HG02970 (cell line): ENCODE data around the gene ILF2.
A peak's percentile ranks its signal among the peaks of the same experiment; 100 is the strongest.
"Not testable (repeated sequence)": the region's sequence is repeated elsewhere in the genome, so short reads cannot be mapped to it uniquely, and the experiment has no call there.

Experiments
- ATAC-seq: cut with Tn5 transposase; IDR thresholded peaks from one replicate; pipeline ENCODE4 v1.9.1; 2021; ENCODE audit warnings: mild to moderate bottlenecking, moderate library complexity, moderate number of reproducible peaks; ENCODE audit not compliant: unreplicated experiment, low FRiP score

ILF2 gene

GRCh38 chr1:153680120-153680403 lies 9.3 kb upstream of the ILF2 start:
- no peak for ATAC-seq

- ATAC-seq: no peak
These were observed 8.7 kb upstream of the ILF2 start for GRCh38 chr1:153679337-153680119.

- no peak for ATAC-seq
These were observed 7.9 kb upstream of the ILF2 start, which contains the start of gene NPR1 for GRCh38 chr1:153678519-153679336. NPR1 (plus strand) TSS chr1:153678688; CDS start chr1:153679109, 421 bp downstream.

- ATAC-seq: no peak
These were observed 7.1 kb upstream of the ILF2 start for GRCh38 chr1:153677718-153678518.

- no peak for ATAC-seq
These were observed 2.7 kb upstream of the ILF2 start for GRCh38 chr1:153673511-153673910.

GRCh38 chr1:153671628-153672353 lies 998 bp upstream of the ILF2 start:
- not testable (repeated sequence) for ATAC-seq

GRCh38 chr1:153670257-153670858 lies 435 bp downstream of the ILF2 start:
- ATAC-seq: no peak

GRCh38 chr1:153669606-153670005 lies 1.2 kb downstream of the ILF2 start:
- no peak for ATAC-seq

GRCh38 chr1:153668672-153669071 lies 2.1 kb downstream of the ILF2 start:
- not testable (repeated sequence) for ATAC-seq

GRCh38 chr1:153667439-153667838 lies 3.4 kb downstream of the ILF2 start:
- no peak for ATAC-seq

GRCh38 chr1:153663211-153663610 lies 7.6 kb downstream of the ILF2 start:
- no peak for ATAC-seq

GRCh38 chr1:153662269-153662668 lies 8.5 kb downstream of the ILF2 start:
- ATAC-seq: no peak

GRCh38 chr1:153661111-153661708 lies 9.6 kb downstream of the ILF2 start:
- no peak for ATAC-seq

GRCh38 chr1:153659656-153660055 lies 11.1 kb downstream of the ILF2 start:
- no peak for ATAC-seq

- no peak for ATAC-seq
These were observed 11.6 kb downstream of the ILF2 start for GRCh38 chr1:153659175-153659534.

GRCh38 chr1:153658400-153659174 lies 12.2 kb downstream of the ILF2 start, which contains the start of gene SNAPIN:
SNAPIN (plus strand) TSS chr1:153658703; CDS start chr1:153658744, 41 bp downstream.
- ATAC-seq: peak; percentile 89

GRCh38 chr1:153655333-153655732 lies 15.5 kb downstream of the ILF2 start:
- no peak for ATAC-seq

- no peak for ATAC-seq
These were observed 17.8 kb downstream of the ILF2 start for GRCh38 chr1:153652805-153653500.
